ENCODE data around the gene COG4.
"Not testable (repeated sequence)": the region's sequence is repeated elsewhere in the genome, so short reads cannot be mapped to it uniquely, and the experiment has no call there.

The COG4 gene

GRCh38 chr16:70523076-70523742 lies at the start of gene COG4:
Gene COG4, minus strand, starts transcription at chr16:70523554. Its CDS starts 11 bp downstream, at chr16:70523543.
- peak; percentile 91 to 92 for DNase-seq

GRCh38 chr16:70572926-70573270 lies 49.5 kb upstream of the COG4 start:
- no peak for DNase-seq

GRCh38 chr16:70572050-70572925 lies 48.9 kb upstream of the COG4 start:
- no peak for DNase-seq

- DNase-seq, result no peak
Measured at GRCh38 chr16:70571623-70572022, 48.3 kb upstream of the COG4 start.

GRCh38 chr16:70570967-70571570 lies 47.7 kb upstream of the COG4 start:
- DNase-seq, result no peak

GRCh38 chr16:70569752-70570151 lies 46.4 kb upstream of the COG4 start:
- no peak for DNase-seq

GRCh38 chr16:70568601-70569237 lies 45.4 kb upstream of the COG4 start:
- DNase-seq, result no peak

- no peak for DNase-seq
Measured at GRCh38 chr16:70565053-70565452, 41.7 kb upstream of the COG4 start.

GRCh38 chr16:70563636-70564035 lies 40.3 kb upstream of the COG4 start:
- DNase-seq, result no peak

GRCh38 chr16:70561623-70562022 lies 38.3 kb upstream of the COG4 start:
- no peak for DNase-seq

- DNase-seq, result no peak
Measured at GRCh38 chr16:70556063-70556462, 32.7 kb upstream of the COG4 start.

- no peak for DNase-seq
Measured at GRCh38 chr16:70553645-70554044, 30.3 kb upstream of the COG4 start.

GRCh38 chr16:70552675-70553074 lies 29.3 kb upstream of the COG4 start:
- DNase-seq, result no peak

- DNase-seq, result no peak
Measured at GRCh38 chr16:70551788-70552187, 28.4 kb upstream of the COG4 start.

GRCh38 chr16:70550082-70550481 lies 26.7 kb upstream of the COG4 start:
- DNase-seq, result no peak

GRCh38 chr16:70548936-70549335 lies 25.6 kb upstream of the COG4 start:
- DNase-seq, result no peak

- no peak for DNase-seq
Measured at GRCh38 chr16:70544548-70544947, 21.2 kb upstream of the COG4 start.

GRCh38 chr16:70540994-70541393 lies 17.6 kb upstream of the COG4 start:
- no peak for DNase-seq

GRCh38 chr16:70534971-70535370 lies 11.6 kb upstream of the COG4 start:
- DNase-seq, result no peak

GRCh38 chr16:70529954-70530353 lies 6.6 kb upstream of the COG4 start:
- DNase-seq, result not testable (repeated sequence)

GRCh38 chr16:70529051-70529777 lies 5.9 kb upstream of the COG4 start:
- peak in 1 of 2 donors; percentile 51 for DNase-seq

GRCh38 chr16:70527315-70527996 lies 4.1 kb upstream of the COG4 start:
- no peak for DNase-seq

Data from CD4-positive, alpha-beta T cell treated with Interleukin-1 beta for 1 hour (primary cell).